ENCODE data around the gene WDR72.

The WDR72 gene

DNA sequence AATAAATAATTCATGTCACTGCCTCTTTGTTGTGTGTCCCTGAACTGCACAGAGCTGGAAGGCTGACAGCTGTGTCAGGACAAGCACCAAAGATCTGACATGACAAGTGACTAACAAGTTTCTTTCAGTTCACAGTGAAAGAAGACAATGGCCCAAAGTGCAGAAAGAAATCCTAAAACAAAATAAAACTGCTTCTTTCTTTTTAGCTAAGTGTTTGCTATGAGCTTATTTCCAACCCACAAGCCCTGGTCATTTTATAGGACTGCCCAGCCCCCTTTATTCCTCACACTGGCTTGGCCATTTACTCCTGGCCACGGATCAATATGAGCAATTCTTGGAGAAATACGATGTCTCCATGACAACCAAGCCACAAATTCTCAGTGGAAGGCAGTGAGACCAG is 238.5 kb downstream of the WDR72 start:
- Histone ChIP-seq H3K4me3 (replicated peaks; ENCODE audit: insufficient read depth, low read length) (no peak overlapping the region), H3K27me3 (ENCODE audit: insufficient read depth, poor library complexity, severe bottlenecking) (no peaks in the 10 kb centered on the region), H3K27ac (replicated peaks) (no peak overlapping the region)
- TF ChIP-seq GABPA (IDR thresholded peaks at IDR 0.05; ENCODE audit: low read depth) (no peak), POLR2AphosphoS5 (IDR thresholded peaks at IDR 0.05; ENCODE audit: low read depth) (no peak)
- TF ChIP-seq, protein P1, sequence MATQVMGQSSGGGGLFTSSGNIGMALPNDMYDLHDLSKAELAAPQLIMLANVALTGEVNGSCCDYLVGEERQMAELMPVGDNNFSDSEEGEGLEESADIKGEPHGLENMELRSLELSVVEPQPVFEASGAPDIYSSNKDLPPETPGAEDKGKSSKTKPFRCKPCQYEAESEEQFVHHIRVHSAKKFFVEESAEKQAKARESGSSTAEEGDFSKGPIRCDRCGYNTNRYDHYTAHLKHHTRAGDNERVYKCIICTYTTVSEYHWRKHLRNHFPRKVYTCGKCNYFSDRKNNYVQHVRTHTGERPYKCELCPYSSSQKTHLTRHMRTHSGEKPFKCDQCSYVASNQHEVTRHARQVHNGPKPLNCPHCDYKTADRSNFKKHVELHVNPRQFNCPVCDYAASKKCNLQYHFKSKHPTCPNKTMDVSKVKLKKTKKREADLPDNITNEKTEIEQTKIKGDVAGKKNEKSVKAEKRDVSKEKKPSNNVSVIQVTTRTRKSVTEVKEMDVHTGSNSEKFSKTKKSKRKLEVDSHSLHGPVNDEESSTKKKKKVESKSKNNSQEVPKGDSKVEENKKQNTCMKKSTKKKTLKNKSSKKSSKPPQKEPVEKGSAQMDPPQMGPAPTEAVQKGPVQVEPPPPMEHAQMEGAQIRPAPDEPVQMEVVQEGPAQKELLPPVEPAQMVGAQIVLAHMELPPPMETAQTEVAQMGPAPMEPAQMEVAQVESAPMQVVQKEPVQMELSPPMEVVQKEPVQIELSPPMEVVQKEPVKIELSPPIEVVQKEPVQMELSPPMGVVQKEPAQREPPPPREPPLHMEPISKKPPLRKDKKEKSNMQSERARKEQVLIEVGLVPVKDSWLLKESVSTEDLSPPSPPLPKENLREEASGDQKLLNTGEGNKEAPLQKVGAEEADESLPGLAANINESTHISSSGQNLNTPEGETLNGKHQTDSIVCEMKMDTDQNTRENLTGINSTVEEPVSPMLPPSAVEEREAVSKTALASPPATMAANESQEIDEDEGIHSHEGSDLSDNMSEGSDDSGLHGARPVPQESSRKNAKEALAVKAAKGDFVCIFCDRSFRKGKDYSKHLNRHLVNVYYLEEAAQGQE (IDR thresholded peaks at IDR 0.05; ENCODE audit: insufficient replicate concordance, low read depth), result no peak
- DNase-seq (ENCODE audit: low read depth in 1 of 2, low spot score in 1 of 2), result no peak

DNA sequence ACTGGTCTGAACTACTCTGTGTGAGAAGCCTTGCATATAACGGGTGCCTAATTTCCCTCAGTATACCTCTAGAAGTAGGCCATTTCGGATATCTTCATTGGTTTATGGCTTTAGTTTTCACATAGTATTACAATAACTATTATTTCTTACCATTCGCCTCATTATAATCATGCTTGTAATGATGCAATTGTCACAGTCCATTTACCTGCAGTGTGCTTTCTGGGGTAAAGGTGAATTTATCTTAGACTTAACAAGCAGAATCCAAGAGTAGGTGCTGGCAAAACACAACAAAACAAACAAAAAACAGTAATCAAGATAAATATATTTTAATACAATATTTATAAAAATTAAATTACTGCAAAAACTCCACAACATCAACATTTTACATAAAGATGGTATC is 246.0 kb downstream of the WDR72 start:
- H3K4me3 ChIP-seq (replicated peaks; ENCODE audit: insufficient read depth, low read length), result no peak overlapping the region
- H3K27ac ChIP-seq (replicated peaks), result no peak overlapping the region
- TF ChIP-seq POLR2AphosphoS5 (IDR thresholded peaks at IDR 0.05; ENCODE audit: low read depth) (no peak), GABPA (IDR thresholded peaks at IDR 0.05; ENCODE audit: low read depth) (no peak), SPI1 (IDR thresholded peaks at IDR 0.05; ENCODE audit: borderline replicate concordance, low read depth) (no peak)
- TF ChIP-seq, protein P2, sequence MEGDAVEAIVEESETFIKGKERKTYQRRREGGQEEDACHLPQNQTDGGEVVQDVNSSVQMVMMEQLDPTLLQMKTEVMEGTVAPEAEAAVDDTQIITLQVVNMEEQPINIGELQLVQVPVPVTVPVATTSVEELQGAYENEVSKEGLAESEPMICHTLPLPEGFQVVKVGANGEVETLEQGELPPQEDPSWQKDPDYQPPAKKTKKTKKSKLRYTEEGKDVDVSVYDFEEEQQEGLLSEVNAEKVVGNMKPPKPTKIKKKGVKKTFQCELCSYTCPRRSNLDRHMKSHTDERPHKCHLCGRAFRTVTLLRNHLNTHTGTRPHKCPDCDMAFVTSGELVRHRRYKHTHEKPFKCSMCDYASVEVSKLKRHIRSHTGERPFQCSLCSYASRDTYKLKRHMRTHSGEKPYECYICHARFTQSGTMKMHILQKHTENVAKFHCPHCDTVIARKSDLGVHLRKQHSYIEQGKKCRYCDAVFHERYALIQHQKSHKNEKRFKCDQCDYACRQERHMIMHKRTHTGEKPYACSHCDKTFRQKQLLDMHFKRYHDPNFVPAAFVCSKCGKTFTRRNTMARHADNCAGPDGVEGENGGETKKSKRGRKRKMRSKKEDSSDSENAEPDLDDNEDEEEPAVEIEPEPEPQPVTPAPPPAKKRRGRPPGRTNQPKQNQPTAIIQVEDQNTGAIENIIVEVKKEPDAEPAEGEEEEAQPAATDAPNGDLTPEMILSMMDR (IDR thresholded peaks at IDR 0.05; ENCODE audit: insufficient read depth, low read length), result no peak
- TF ChIP-seq, protein P1 (IDR thresholded peaks at IDR 0.05; ENCODE audit: insufficient replicate concordance, low read depth), result no peak
- H3K27me3 ChIP-seq (ENCODE audit: insufficient read depth, poor library complexity, severe bottlenecking), result no peaks in the 10 kb centered on the region
- no peak for DNase-seq (ENCODE audit: low read depth in 1 of 2, low spot score in 1 of 2)

DNA sequence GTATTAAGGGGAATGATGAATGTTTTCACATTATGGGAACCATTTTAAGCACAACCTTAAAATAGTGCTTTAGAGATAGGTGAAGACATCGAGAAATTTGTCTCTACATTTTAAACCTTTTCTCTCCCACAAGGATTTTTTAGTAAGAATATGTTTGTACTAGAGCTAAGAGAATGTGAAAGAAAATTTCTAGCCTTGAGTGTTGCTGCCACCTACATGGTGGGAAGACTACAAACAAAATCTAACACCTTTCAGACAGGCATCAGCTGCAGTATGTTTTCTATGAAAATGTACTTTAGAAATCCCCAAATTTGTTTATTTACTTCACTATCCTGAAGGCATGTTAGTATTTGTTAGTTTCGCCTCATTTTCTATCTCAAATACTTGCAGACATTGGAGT is 247.4 kb downstream of the WDR72 start:
- no peaks in the 10 kb centered on the region for H3K27me3 ChIP-seq (ENCODE audit: insufficient read depth, poor library complexity, severe bottlenecking)
- TF ChIP-seq SPI1 (IDR thresholded peaks at IDR 0.05; ENCODE audit: borderline replicate concordance, low read depth) (no peak), POLR2AphosphoS5 (IDR thresholded peaks at IDR 0.05; ENCODE audit: low read depth) (no peak), GABPA (IDR thresholded peaks at IDR 0.05; ENCODE audit: low read depth) (no peak)
- TF ChIP-seq, protein P2 (IDR thresholded peaks at IDR 0.05; ENCODE audit: insufficient read depth, low read length), result no peak
- TF ChIP-seq, protein P1 (IDR thresholded peaks at IDR 0.05; ENCODE audit: insufficient replicate concordance, low read depth), result no peak
- DNase-seq (ENCODE audit: low read depth in 1 of 2, low spot score in 1 of 2), result no peak
- H3K4me3 ChIP-seq (replicated peaks; ENCODE audit: insufficient read depth, low read length), result no peak overlapping the region
- H3K27ac ChIP-seq (replicated peaks), result no peak overlapping the region

DNA sequence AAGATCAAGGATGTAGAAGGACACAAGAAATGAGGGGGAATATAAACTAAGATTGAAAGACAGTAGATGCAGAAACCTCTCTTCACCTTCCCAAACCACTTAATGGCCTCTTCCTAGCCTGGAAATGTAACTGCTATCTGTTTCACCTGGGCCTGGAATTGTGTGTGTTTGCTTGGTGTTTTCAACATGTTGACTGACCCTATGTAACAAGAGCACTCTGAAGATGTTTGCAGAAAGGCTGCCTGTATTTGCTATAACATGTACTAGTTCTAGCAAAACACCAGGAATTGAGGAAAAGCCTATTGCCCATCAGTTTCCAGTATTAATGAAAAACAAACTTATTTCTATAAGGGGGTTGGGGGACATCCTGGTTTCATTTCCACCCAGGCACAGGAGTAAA is 248.3 kb downstream of the WDR72 start:
- no peak overlapping the region for H3K4me3 ChIP-seq (replicated peaks; ENCODE audit: insufficient read depth, low read length)
- H3K27me3 ChIP-seq (ENCODE audit: insufficient read depth, poor library complexity, severe bottlenecking), result no peaks in the 10 kb centered on the region
- no peak for DNase-seq (ENCODE audit: low read depth in 1 of 2, low spot score in 1 of 2)
- TF ChIP-seq, protein P1 (IDR thresholded peaks at IDR 0.05; ENCODE audit: insufficient replicate concordance, low read depth), result no peak
- TF ChIP-seq SPI1 (IDR thresholded peaks at IDR 0.05; ENCODE audit: borderline replicate concordance, low read depth), result no peak
- TF ChIP-seq POLR2AphosphoS5 (IDR thresholded peaks at IDR 0.05; ENCODE audit: low read depth), result no peak
- no peak overlapping the region for H3K27ac ChIP-seq (replicated peaks)
